H1 (cell line): ENCODE data around the gene BTBD1. TPM values are rescaled to one million over a fixed set of nuclear protein-coding genes. Genes with fewer than 3 reads are reported as not detected.

Source experiments
- ASH2L ChIP-seq: fragments of 200-600, 300-600 bp; sonication (generic); IDR thresholded peaks from one replicate; pipeline ENCODE4 v1.7.1; 2017; ENCODE audit warnings: low read length
- CREB1 ChIP-seq: IDR thresholded peaks from 2 replicates; pipeline ENCODE4 v1.6.1; 2012; ENCODE audit warnings: inconsistent platforms
- POU5F1 ChIP-seq: IDR thresholded peaks from 2 replicates; pipeline ENCODE4 v1.6.1; 2011; ENCODE audit warnings: low read depth, mild to moderate bottlenecking, low read length, moderate library complexity
- SUZ12 ChIP-seq: fragments of 200-600 bp; sonication (generic); IDR thresholded peaks from 2 replicates; pipeline ENCODE4 v1.6.1; 2012; ENCODE audit warnings: mild to moderate bottlenecking, inconsistent platforms, low read length, moderate library complexity, mixed read lengths
- TAF1 ChIP-seq: IDR thresholded peaks from 2 replicates; pipeline ENCODE4 v1.6.1; 2011; ENCODE audit warnings: mild to moderate bottlenecking, low read depth, low read length
- TAF7 ChIP-seq: optimal IDR thresholded peaks from 2 replicates; pipeline ENCODE3; 2011; ENCODE audit warnings: low read depth, mild to moderate bottlenecking, inconsistent platforms, low read length, moderate library complexity, borderline replicate concordance
- polyA plus RNA-seq, 7 experiments: library from polyadenylated mRNA; depleted of rRNA in 3 of 7; stranded (reverse) in 5 of 7; unstranded in 2 of 7; fragments of >200 nt in 5 of 7; fragments of 200-250 nt in 2 of 7; gene quantifications; 1 replicate in 5 of 7; 2 replicates in 1 of 7; 4 replicates in 1 of 7; pipeline versions ENCODE4 v1.2.1 to v1.2.3, GENCODE V29; 2011 to 2013; ENCODE audit warnings: missing spikeins in 2 of 7, mixed read lengths in 2 of 7
- total RNA-seq: library from RNA; stranded (reverse); fragmentation: NEBNext Ultra II Directional; extraction: Animal tissue kit (Norgen Biotek cat#: 25700); gene quantifications from 2 replicates; pipeline ENCODE4 v1.2.1, GENCODE V29; 2021
- TF ChIP-seq, protein P1 (sequence below): IDR thresholded peaks from 2 replicates; pipeline ENCODE4 v1.6.1; 2012; ENCODE audit warnings: inconsistent platforms

The BTBD1 gene
- total and polyA plus RNA-seq, 2 of the 8 experiments (the other 6 are each of a cell fraction or from before 2014, with no cell fraction given), result 18.6 to 39.5 TPM

DNA sequence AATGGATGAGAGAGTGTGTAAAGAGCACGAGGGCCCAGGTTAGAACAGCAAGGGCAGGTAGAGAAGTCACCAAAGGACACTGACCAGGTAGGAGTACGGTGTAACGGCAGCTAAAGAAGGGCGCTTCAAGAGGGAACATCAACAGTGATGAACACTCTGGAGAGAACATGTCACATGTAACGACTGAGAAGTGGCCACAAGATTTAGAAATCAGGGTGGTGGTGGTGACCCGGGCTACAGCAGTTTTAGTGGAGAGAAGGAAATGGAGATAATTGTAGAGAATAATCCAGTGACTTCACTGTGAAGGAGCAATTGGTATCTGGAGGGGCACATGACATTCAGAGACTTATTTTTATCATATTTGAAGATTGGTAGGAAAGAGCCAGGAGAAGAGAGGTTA, 54.4 kb downstream of the BTBD1 start (continued):
- TF ChIP-seq TAF7 (no peak), ASH2L (no peak), CREB1 (no peak), TAF1 (no peak), POU5F1 (no peak), SUZ12 (no peak)
- TF ChIP-seq, protein P1, sequence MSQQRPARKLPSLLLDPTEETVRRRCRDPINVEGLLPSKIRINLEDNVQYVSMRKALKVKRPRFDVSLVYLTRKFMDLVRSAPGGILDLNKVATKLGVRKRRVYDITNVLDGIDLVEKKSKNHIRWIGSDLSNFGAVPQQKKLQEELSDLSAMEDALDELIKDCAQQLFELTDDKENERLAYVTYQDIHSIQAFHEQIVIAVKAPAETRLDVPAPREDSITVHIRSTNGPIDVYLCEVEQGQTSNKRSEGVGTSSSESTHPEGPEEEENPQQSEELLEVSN, result no peak
